SK-N-SH (cell line): ENCODE results near the gene CAMK2D. TPM values are rescaled to one million over a fixed set of nuclear protein-coding genes. Genes with fewer than 3 reads are reported as not detected.

Experiments
- CTCF ChIA-PET: fragments of 300-600, 350-600 bp; formaldehyde crosslinking; extraction: SDS; loops from one replicate; lab custom pipeline; 2021; lab: Yijun Ruan, JAX
- POLR2A ChIA-PET: fragments of 350-600 bp; sonication (Branson Sonifier 250); formaldehyde crosslinking; extraction: SDS; loops from one replicate; lab custom pipeline; 2020; ENCODE audit warnings: antibody characterized with exemption, inconsistent platforms; lab: Yijun Ruan, JAX
- DNase-seq: peaks from one replicate; pipeline ENCODE4 v3.0.0; 2012
- H2AFZ ChIP-seq: fragments of 200-600 bp; sonication (generic); 2 replicates; pipeline ENCODE4 v1.8.1; 2016; ENCODE audit warnings: antibody characterized with exemption, mild to moderate bottlenecking, low read depth
- H3F3A ChIP-seq: fragments of 200-600 bp; sonication (generic); replicated peaks from 2 replicates; pipeline ENCODE3; 2016; ENCODE audit warnings: antibody characterized with exemption, mild to moderate bottlenecking; ENCODE audit not compliant: insufficient read depth
- H3K27ac ChIP-seq, 2 experiments: fragments of 200-500 bp in 1 of 2; fragments of 200-600 bp in 1 of 2; sonication (Bioruptor generic) in 1 of 2; sonication (generic), shearing (Covaris generic) in 1 of 2; 2 replicates each; pipeline versions ENCODE4 v1.5.1 to v1.6.1; 2014 to 2016; ENCODE audit warnings: low read depth in 2 of 2, inconsistent platforms in 1 of 2, low read length in 1 of 2, mild to moderate bottlenecking in 1 of 2, mixed read lengths in 1 of 2
- H3K27me3 ChIP-seq: fragments of 200-600 bp; sonication (generic), shearing (Covaris generic); 2 replicates; pipeline ENCODE4 v1.6.1; 2016; ENCODE audit warnings: mixed run types; ENCODE audit not compliant: insufficient read depth
- H3K36me3 ChIP-seq, 2 experiments: fragments of 200-500 bp in 1 of 2; fragments of 200-600 bp in 1 of 2; sonication (Bioruptor generic) in 1 of 2; sonication (generic) in 1 of 2; replicated peaks in 1 of 2; 2 replicates each; pipeline versions ENCODE3 to v1.5.1; 2014 to 2016; ENCODE audit warnings: low read length in 1 of 2, mild to moderate bottlenecking in 1 of 2; ENCODE audit not compliant: insufficient read depth in 2 of 2, control insufficient read depth in 1 of 2
- H3K4me1 ChIP-seq, 2 experiments: fragments of 200-500 bp in 1 of 2; fragments of 200-600 bp in 1 of 2; sonication (Bioruptor generic) in 1 of 2; sonication (generic), shearing (Covaris generic) in 1 of 2; 2 replicates each; pipeline versions ENCODE4 v1.5.1 to v1.6.1; 2014 to 2016; ENCODE audit warnings: low read depth in 1 of 2, low read length in 1 of 2, mixed run types in 1 of 2; ENCODE audit not compliant: insufficient read depth in 2 of 2, control insufficient read depth in 1 of 2
- H3K4me2 ChIP-seq: fragments of 200-600 bp; sonication (generic), shearing (Covaris generic); 2 replicates; pipeline ENCODE4 v1.6.1; 2017; ENCODE audit warnings: mixed run types
- H3K4me3 ChIP-seq, 2 experiments: fragments of 200-500 bp in 1 of 2; fragments of 200-600 bp in 1 of 2; sonication (Bioruptor generic) in 1 of 2; sonication (generic), shearing (Covaris generic) in 1 of 2; 2 replicates each; pipeline versions ENCODE4 v1.5.1 to v1.8.1; 2014 to 2016; ENCODE audit warnings: low read depth in 2 of 2, inconsistent platforms in 1 of 2, low read length in 1 of 2, mild to moderate bottlenecking in 1 of 2, mixed read lengths in 1 of 2, moderate library complexity in 1 of 2
- H3K79me2 ChIP-seq: fragments of 200-600 bp; sonication (generic); 2 replicates; pipeline ENCODE4 v1.8.1; 2017; ENCODE audit warnings: mild to moderate bottlenecking; ENCODE audit not compliant: insufficient read depth
- H3K9ac ChIP-seq: fragments of 200-600 bp; sonication (generic); 2 replicates; pipeline ENCODE4 v1.6.1; 2017; ENCODE audit warnings: mixed run types
- H3K9me2 ChIP-seq: fragments of 200-600 bp; sonication (generic); 2 replicates; pipeline ENCODE4 v1.6.1; 2017; ENCODE audit warnings: mixed run types
- H3K9me3 ChIP-seq: fragments of 200-600 bp; sonication (generic); 2 replicates; pipeline ENCODE4 v1.6.1; 2017; ENCODE audit warnings: mixed run types, mild to moderate bottlenecking, moderate library complexity
- H4K20me1 ChIP-seq: fragments of 200-600 bp; sonication (generic); 2 replicates; pipeline ENCODE4 v1.6.1; 2017; ENCODE audit warnings: mild to moderate bottlenecking, mixed run types; ENCODE audit not compliant: insufficient read depth
- CHD2 ChIP-seq: fragments of 150-350 bp; IDR thresholded peaks from 2 replicates; pipeline ENCODE4 v1.6.1; 2018; ENCODE audit warnings: low read length; ENCODE audit not compliant: partially characterized antibody
- ELF1 ChIP-seq: IDR thresholded peaks from 2 replicates; pipeline ENCODE4 v1.4.0; 2012
- EZH2phosphoT487 ChIP-seq: fragments of 200-600 bp; sonication (generic); IDR thresholded peaks from 2 replicates; pipeline ENCODE4 v1.6.1; 2017; ENCODE audit warnings: low read depth, mixed run types, mild to moderate bottlenecking, antibody characterized with exemption, moderate library complexity, borderline replicate concordance
- FOSL2 ChIP-seq: IDR thresholded peaks from 2 replicates; pipeline ENCODE4 v1.4.0; 2012; ENCODE audit warnings: low read depth, mild to moderate bottlenecking, moderate library complexity, borderline replicate concordance
- FOXJ3 ChIP-seq: sonication (generic); formaldehyde crosslinking; IDR thresholded peaks from 2 replicates; pipeline ENCODE4 v1.5.1; 2020; ENCODE audit warnings: mild to moderate bottlenecking, missing genetic modification reagents
- GATA2 ChIP-seq: sonication (generic); formaldehyde crosslinking; IDR thresholded peaks from 2 replicates; pipeline ENCODE4 v1.5.0; 2020; ENCODE audit warnings: mild to moderate bottlenecking, missing genetic modification reagents
- JUND ChIP-seq: IDR thresholded peaks from 2 replicates; pipeline ENCODE4 v1.4.0; 2012
- MAX ChIP-seq: IDR thresholded peaks from 2 replicates; pipeline ENCODE4 v1.4.0; 2012; ENCODE audit warnings: low read depth
- MEF2A ChIP-seq: IDR thresholded peaks from 2 replicates; pipeline ENCODE4 v1.4.0; 2012; ENCODE audit warnings: low read depth, borderline replicate concordance
- MXI1 ChIP-seq: IDR thresholded peaks from 2 replicates; pipeline ENCODE4 v1.6.1; 2012; ENCODE audit warnings: mild to moderate bottlenecking, low read depth, low read length, improper control_type of control experiment
- RAD21 ChIP-seq: IDR thresholded peaks from 2 replicates; pipeline ENCODE4 v1.6.1; 2012; ENCODE audit warnings: mild to moderate bottlenecking, low read length
- RCOR1 ChIP-seq: fragments of 150-350 bp; IDR thresholded peaks from 2 replicates; pipeline ENCODE4 v1.6.1; 2017; ENCODE audit warnings: antibody characterized with exemption, low read length
- RFX5 ChIP-seq: IDR thresholded peaks from 2 replicates; pipeline ENCODE4 v1.6.1; 2012; ENCODE audit warnings: mild to moderate bottlenecking, improper control_type of control experiment, low read length
- RXRA ChIP-seq: IDR thresholded peaks from 2 replicates; pipeline ENCODE4 v1.4.0; 2012; ENCODE audit warnings: low read depth, mild to moderate bottlenecking, borderline replicate concordance
- SMC3 ChIP-seq: IDR thresholded peaks from 2 replicates; pipeline ENCODE4 v1.6.1; 2012; ENCODE audit warnings: low read depth, low read length, improper control_type of control experiment
- TCF12 ChIP-seq: IDR thresholded peaks from 2 replicates; pipeline ENCODE4 v1.4.0; 2012
- USF2 ChIP-seq: fragments of 150-350 bp; IDR thresholded peaks from 2 replicates; pipeline ENCODE4 v1.6.1; 2017; ENCODE audit warnings: antibody characterized with exemption, low read length, low read depth, borderline replicate concordance
- YY1 ChIP-seq: IDR thresholded peaks from 2 replicates; pipeline ENCODE4 v1.4.0; 2012; ENCODE audit warnings: low read depth, mild to moderate bottlenecking
- WGBS: methylation state at CpG from one replicate; pipeline ENCODE4 v1.1.6; 2017; ENCODE audit warnings: low lambda C conversion rate; 5-methylcytosine and 5-hydroxymethylcytosine counted together
- polyA plus RNA-seq, 3 experiments: library from polyadenylated mRNA; depleted of rRNA; stranded (reverse); fragments of >200 nt; gene quantifications; 2 replicates each; pipeline ENCODE4 v1.2.3, GENCODE V29; 2012
- TF ChIP-seq, protein P1 (sequence below): IDR thresholded peaks from 2 replicates; pipeline ENCODE4; 2012
- TF ChIP-seq, protein P2 (sequence below): IDR thresholded peaks from 2 replicates; pipeline ENCODE4 v1.4.0; 2012; ENCODE audit warnings: low read depth, borderline replicate concordance

Gene CAMK2D
- polyA plus RNA-seq, 1 of the 3 experiments (the other 2 are of a cell fraction): 17.0 TPM

- ChIA-PET POLR2A (no interaction called here), CTCF (interaction anchor here (1.4 kb wide), 1 partner anchor 11 kb away, joined by 3 read pairs; no protein-coding TSS in a partner anchor)
- TF ChIP-seq FOXJ3 (no peak), FOSL2 (no peak), MXI1 (no peak), MAX (no peak), MEF2A (no peak), RFX5 (no peak), ELF1 (no peak), RCOR1 (no peak), RAD21 (no peak), GATA2 (CRISPR knock-in tag) (no peak), SMC3 (no peak), YY1 (no peak)
- TF ChIP-seq, protein P1, sequence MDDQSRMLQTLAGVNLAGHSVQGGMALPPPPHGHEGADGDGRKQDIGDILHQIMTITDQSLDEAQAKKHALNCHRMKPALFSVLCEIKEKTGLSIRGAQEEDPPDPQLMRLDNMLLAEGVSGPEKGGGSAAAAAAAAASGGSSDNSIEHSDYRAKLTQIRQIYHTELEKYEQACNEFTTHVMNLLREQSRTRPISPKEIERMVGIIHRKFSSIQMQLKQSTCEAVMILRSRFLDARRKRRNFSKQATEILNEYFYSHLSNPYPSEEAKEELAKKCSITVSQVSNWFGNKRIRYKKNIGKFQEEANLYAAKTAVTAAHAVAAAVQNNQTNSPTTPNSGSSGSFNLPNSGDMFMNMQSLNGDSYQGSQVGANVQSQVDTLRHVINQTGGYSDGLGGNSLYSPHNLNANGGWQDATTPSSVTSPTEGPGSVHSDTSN: no peak
- TF ChIP-seq, protein P2, sequence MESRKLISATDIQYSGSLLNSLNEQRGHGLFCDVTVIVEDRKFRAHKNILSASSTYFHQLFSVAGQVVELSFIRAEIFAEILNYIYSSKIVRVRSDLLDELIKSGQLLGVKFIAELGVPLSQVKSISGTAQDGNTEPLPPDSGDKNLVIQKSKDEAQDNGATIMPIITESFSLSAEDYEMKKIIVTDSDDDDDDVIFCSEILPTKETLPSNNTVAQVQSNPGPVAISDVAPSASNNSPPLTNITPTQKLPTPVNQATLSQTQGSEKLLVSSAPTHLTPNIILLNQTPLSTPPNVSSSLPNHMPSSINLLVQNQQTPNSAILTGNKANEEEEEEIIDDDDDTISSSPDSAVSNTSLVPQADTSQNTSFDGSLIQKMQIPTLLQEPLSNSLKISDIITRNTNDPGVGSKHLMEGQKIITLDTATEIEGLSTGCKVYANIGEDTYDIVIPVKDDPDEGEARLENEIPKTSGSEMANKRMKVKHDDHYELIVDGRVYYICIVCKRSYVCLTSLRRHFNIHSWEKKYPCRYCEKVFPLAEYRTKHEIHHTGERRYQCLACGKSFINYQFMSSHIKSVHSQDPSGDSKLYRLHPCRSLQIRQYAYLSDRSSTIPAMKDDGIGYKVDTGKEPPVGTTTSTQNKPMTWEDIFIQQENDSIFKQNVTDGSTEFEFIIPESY: no peak
- H3K36me3 ChIP-seq: peaks cover 0 to 15% of the 10 kb centered on the region in 2 experiments
- DNase-seq: no peak
- H4K20me1 ChIP-seq: 0 out of 2 replicates have a peak, but pooled peaks cover 5% of the 10 kb centered on the region
- H3K27me3 ChIP-seq: no peaks in the 10 kb centered on the region
- no peak overlapping the region for H3K27ac ChIP-seq
- peaks cover 30% of the 10 kb centered on the region for H3F3A ChIP-seq
- H3K4me2 ChIP-seq: no peak overlapping the region
- H3K79me2 ChIP-seq: peaks cover 45% of the 10 kb centered on the region
- H3K9ac ChIP-seq: no peak overlapping the region
- H3K9me3 ChIP-seq: no peaks in the 10 kb centered on the region
- H3K9me2 ChIP-seq: 0 out of 2 replicates have a peak, but pooled peaks cover 4% of the 10 kb centered on the region
- WGBS: 90% methylated on average over 3 of the region's 3 CpGs
- no peak overlapping the region for H3K4me3 ChIP-seq
- H3K4me1 ChIP-seq: peaks cover 4 to 38% of the 10 kb centered on the region in 2 experiments; a peak in 2 of 4 replicates
- no peak overlapping the region for H2AFZ ChIP-seq
Measured at GRCh38 chr4:113572620-113573019, 188.9 kb downstream of the CAMK2D start.

GRCh38 chr4:113566015-113566795 is 195.3 kb downstream of the CAMK2D start:
- Histone ChIP-seq H3K36me3 (peaks cover 0 to 24% of the 10 kb centered on the region in 2 experiments), H3K79me2 (peaks cover 25% of the 10 kb centered on the region), H3F3A (peaks cover 5% of the 10 kb centered on the region), H3K9ac (no peak overlapping the region), H3K9me3 (no peaks in the 10 kb centered on the region), H3K4me2 (no peak overlapping the region), H3K4me3 (no peak overlapping the region), H3K27me3 (no peaks in the 10 kb centered on the region), H3K9me2 (0 out of 2 replicates have a peak, but pooled peaks cover 4% of the 10 kb centered on the region), H2AFZ (no peak overlapping the region), H3K27ac (no peak overlapping the region), H4K20me1 (peaks cover 10% of the 10 kb centered on the region; the same call in 1 of the 2 replicates), H3K4me1 (peaks cover 3 to 24% of the 10 kb centered on the region in 2 experiments; a peak in 3 of 4 replicates)
- CTCF ChIA-PET: no interaction called here
- POLR2A ChIA-PET: no interaction called here
- WGBS: 94% methylated on average over 3 of the region's 3 CpGs
- TF ChIP-seq RCOR1 (no peak), JUND (no peak), EZH2phosphoT487 (no peak), TCF12 (no peak), CHD2 (no peak), GATA2 (CRISPR knock-in tag) (no peak), RXRA (no peak), USF2 (no peak), SMC3 (no peak)
- no peak for DNase-seq
